ENCODE data around the gene IFT172. TPM values are rescaled to one million over a fixed set of nuclear protein-coding genes. Genes with fewer than 3 reads are reported as not detected.

IFT172 gene
- total RNA-seq, 4 donors from 2014 or later, result 7.6 to 19.6 (median 13.5) TPM

GRCh38 chr2:27497288-27497627 lies 7.7 kb upstream of the IFT172 start:
- TF ChIP-seq POLR2A (IDR thresholded peaks at IDR 0.05) (no peak), CTCF (IDR thresholded peaks at IDR 0.05) (no peak)
- Histone ChIP-seq H3K36me3 (no peaks in the 10 kb centered on the region), H3K9me3 (no peaks in the 10 kb centered on the region), H3K4me3 (no peak overlapping the region), H3K4me1 (peaks cover 4 to 37% (median 4%) of the 10 kb centered on the region in 3 donors), H3K27me3 (peaks cover 0 to 43% (median 0%) of the 10 kb centered on the region in 4 donors), H3K27ac (peak overlapping the region in 3 of 4 donors; percentile 37 to 74 (median 70))
- DNase-seq, result no peak
- WGBS, 2 donors, result 65 to 78% methylated on average over 3 to 4 of the region's 4 CpGs
- intact Hi-C loops (cut with DNase I), result no loop called here

GRCh38 chr2:27496357-27497287 lies 7.1 kb upstream of the IFT172 start, which contains the start of gene GCKR:
Gene GCKR (plus strand): TSS chr2:27496839. CDS start chr2:27496905, 66 bp downstream.
- H3K36me3 ChIP-seq, result no peaks in the 10 kb centered on the region
- WGBS, 2 donors, result 65 to 69% methylated on average over 6 to 11 of the region's 12 CpGs
- DNase-seq, result no peak
- peak within 1 kb of the TSS in 2 of 4 donors; percentile 53 to 70 for H3K4me3 ChIP-seq
- H3K27ac ChIP-seq, result peak within 1 kb of the TSS in 3 of 4 donors; percentile 37 to 76 (median 70)
- H3K9me3 ChIP-seq, result no peaks in the 10 kb centered on the region
- peaks cover 0 to 43% (median 0%) of the 10 kb centered on the region in 4 donors for H3K27me3 ChIP-seq
- intact Hi-C loops (cut with DNase I), result no loop called here
- peaks cover 4 to 37% (median 4%) of the 10 kb centered on the region in 3 donors for H3K4me1 ChIP-seq
- TF ChIP-seq POLR2A (IDR thresholded peaks at IDR 0.05) (no peak), CTCF (IDR thresholded peaks at IDR 0.05) (no peak)

GRCh38 chr2:27495840-27496356 lies 6.4 kb upstream of the IFT172 start:
- Histone ChIP-seq H3K9me3 (no peaks in the 10 kb centered on the region), H3K4me3 (peak overlapping the region in 2 of 4 donors; percentile 53 to 70), H3K27me3 (peaks cover 0 to 43% (median 0%) of the 10 kb centered on the region in 4 donors), H3K27ac (peak overlapping the region in 2 of 4 donors; percentile 26 to 76), H3K4me1 (peaks cover 4 to 37% (median 4%) of the 10 kb centered on the region in 3 donors), H3K36me3 (no peaks in the 10 kb centered on the region)
- no peak for DNase-seq
- no peak for TF ChIP-seq POLR2A (IDR thresholded peaks at IDR 0.05)
- TF ChIP-seq CTCF (IDR thresholded peaks at IDR 0.05), result no peak
- intact Hi-C loops (cut with DNase I), result no loop called here
- WGBS, 2 donors, result 36 to 63% methylated on average over 4 of the region's 4 CpGs

- no peak for DNase-seq
Observed at GRCh38 chr2:27494944-27495554, 5.5 kb upstream of the IFT172 start, which contains the start of gene FNDC4. Gene FNDC4 (minus strand): TSS chr2:27495200. CDS start chr2:27494679, 521 bp downstream.

More at GRCh38 chr2:27494944-27495554, 5.5 kb upstream of the IFT172 start, which contains the start of gene FNDC4:
- Histone ChIP-seq H3K9me3 (no peaks in the 10 kb centered on the region), H3K4me3 (peak within 1 kb of the TSS; percentile 53 to 84 (median 62)), H3K4me1 (peaks cover 4 to 41% (median 4%) of the 10 kb centered on the region in 3 donors), H3K36me3 (no peaks in the 10 kb centered on the region), H3K27ac (peak within 1 kb of the TSS; percentile 53 to 76 (median 63)), H3K27me3 (peaks cover 0 to 43% (median 0%) of the 10 kb centered on the region in 4 donors)
- 1 to 2% methylated on average over 4 to 24 of the region's 70 CpGs for WGBS, 2 donors
- TF ChIP-seq CTCF (IDR thresholded peaks at IDR 0.05), result no peak
- TF ChIP-seq POLR2A (IDR thresholded peaks at IDR 0.05), result no peak
- intact Hi-C loops (cut with DNase I), result no loop called here
